PC-3 (cell line): ENCODE data around the gene RAB18. TPM values are rescaled to one million over a fixed set of nuclear protein-coding genes. Genes with fewer than 3 reads are reported as not detected.

Experiments used
- ATAC-seq: fragments of 200-7000 bp; cut with Tn5 transposase; 2 replicates; pipeline ENCODE4 v1.9.1; 2020; ENCODE audit warnings: mild to moderate bottlenecking, moderate library complexity
- BruUV-seq: library from RNA; stranded (reverse); fragments of 400-500 nt; replicated peaks from 2 replicates; lab custom pipeline; 2021; lab: Mats Ljungman, UMichigan
- CTCF ChIA-PET: fragments of 300-600 bp; sonication (Branson Sonifier 250); formaldehyde crosslinking; loops from one replicate; lab custom pipeline; 2022; ENCODE audit warnings: antibody characterized with exemption; lab: Charles Lee
- POLR2A ChIA-PET: fragments of 300-600 bp; sonication (Branson Sonifier 250); formaldehyde crosslinking; loops from one replicate; lab custom pipeline; 2022; ENCODE audit warnings: antibody characterized with exemption; ENCODE audit not compliant: unreplicated experiment; lab: Charles Lee
- DNase-seq: peaks from one replicate; pipeline ENCODE4 v3.0.0-alpha.2; 2015
- H2AFZ ChIP-seq: fragments of 300-600 bp; sonication (generic); 2 replicates; pipeline ENCODE4 v1.6.0; 2016; ENCODE audit warnings: antibody characterized with exemption, low read length
- H3F3A ChIP-seq: fragments of 300-600 bp; sonication (generic); one replicate; pipeline ENCODE4 v1.6.0; 2017; ENCODE audit warnings: antibody characterized with exemption, low read length, control low read depth, mild to moderate bottlenecking; ENCODE audit not compliant: unreplicated experiment
- H3K27ac ChIP-seq: fragments of 300-600 bp; sonication (generic); 2 replicates; pipeline ENCODE4 v1.5.1; 2016; ENCODE audit warnings: mild to moderate bottlenecking, low read length
- H3K27me3 ChIP-seq: fragments of 300-600 bp; sonication (generic); 2 replicates; pipeline ENCODE4 v1.6.1; 2016; ENCODE audit warnings: low read length, mixed read lengths
- H3K36me3 ChIP-seq: fragments of 300-600 bp; sonication (generic); 2 replicates; pipeline ENCODE4 v1.6.1; 2016; ENCODE audit warnings: low read depth, mixed run types, low read length, mixed read lengths
- H3K4me1 ChIP-seq: fragments of 300-600 bp; sonication (generic); 2 replicates; pipeline ENCODE4 v1.5.1; 2016; ENCODE audit warnings: low read length; ENCODE audit not compliant: insufficient read depth
- H3K4me2 ChIP-seq: fragments of 300-600 bp; sonication (generic); 2 replicates; pipeline ENCODE4 v1.6.0; 2016; ENCODE audit warnings: low read length
- H3K4me3 ChIP-seq: fragments of 300-600 bp; sonication (generic); 2 replicates; pipeline ENCODE4 v1.5.1; 2016; ENCODE audit warnings: mild to moderate bottlenecking, low read length, mixed read lengths
- H3K79me2 ChIP-seq: fragments of 300-600 bp; sonication (generic); 2 replicates; pipeline ENCODE4 v1.6.1; 2017; ENCODE audit warnings: low read length, mixed read lengths
- H3K9ac ChIP-seq: fragments of 300-600 bp; sonication (generic); 2 replicates; pipeline ENCODE4 v1.6.0; 2016; ENCODE audit warnings: mild to moderate bottlenecking, low read length
- H3K9me2 ChIP-seq: fragments of 300-600 bp; sonication (generic); replicated peaks from 2 replicates; pipeline ENCODE4 v1.6.1; 2016; ENCODE audit warnings: mixed run types, low read length, mixed read lengths
- H3K9me3 ChIP-seq: fragments of 300-600 bp; sonication (generic); 2 replicates; pipeline ENCODE4 v1.6.1; 2016; ENCODE audit warnings: low read length, mixed read lengths
- H4K20me1 ChIP-seq: fragments of 300-600 bp; sonication (generic); 2 replicates; pipeline ENCODE4 v1.6.1; 2016; ENCODE audit warnings: low read length, mixed read lengths
- EZH2 ChIP-seq: fragments of 300-600 bp; sonication (generic); IDR thresholded peaks from one replicate; pipeline ENCODE4 v1.6.1; 2017; ENCODE audit warnings: antibody characterized with exemption, mild to moderate bottlenecking, low read length; ENCODE audit not compliant: unreplicated experiment
- EZH2phosphoT487 ChIP-seq: fragments of 300-600 bp; sonication (generic); IDR thresholded peaks from 2 replicates; pipeline ENCODE4 v1.6.1; 2018; ENCODE audit warnings: mild to moderate bottlenecking, antibody characterized with exemption, low read length, borderline replicate concordance
- intact Hi-C: fragments of 100-400 bp; cut with micrococcal nuclease; formaldehyde crosslinking; loops from 2 replicates; pipeline ENCODE4 v1.9.0; 2023
- total RNA-seq: library from RNA; depleted of rRNA; stranded (reverse); fragments of >200 nt; gene quantifications from 2 replicates; pipeline ENCODE4 v1.2.3, GENCODE V29; 2014; rRNA removed
- TF ChIP-seq, protein P1 (sequence below): fragments of 300-600 bp; sonication (generic); conservative IDR thresholded peaks from 2 replicates; pipeline ENCODE4 v1.5.1; 2017; ENCODE audit warnings: antibody characterized with exemption, low read depth, mild to moderate bottlenecking, low read length

Gene RAB18
- total RNA-seq, 1 experiment from 2014 or later = 32.0 TPM

DNA sequence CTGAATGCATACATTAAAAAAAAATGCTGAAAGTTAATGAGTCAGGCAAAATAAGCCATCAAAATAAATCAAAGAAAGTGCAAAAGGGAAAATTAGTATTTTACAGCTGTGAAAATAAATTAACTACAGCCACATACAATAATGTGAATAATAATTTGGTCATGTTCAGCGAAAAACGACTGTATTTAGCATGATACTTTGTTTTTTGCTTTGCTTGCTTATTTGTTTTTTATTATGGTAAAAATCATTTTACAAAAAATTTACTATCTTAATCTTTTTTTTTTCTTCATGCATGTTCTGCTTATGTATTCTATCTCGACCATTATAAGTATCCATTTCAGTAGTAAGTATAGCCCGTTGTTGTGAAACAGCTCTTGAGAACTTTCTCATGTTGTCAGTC, 77.1 kb downstream of the RAB18 start:
- CTCF ChIA-PET = no interaction called here
- intact Hi-C loops = no loop called here

DNA sequence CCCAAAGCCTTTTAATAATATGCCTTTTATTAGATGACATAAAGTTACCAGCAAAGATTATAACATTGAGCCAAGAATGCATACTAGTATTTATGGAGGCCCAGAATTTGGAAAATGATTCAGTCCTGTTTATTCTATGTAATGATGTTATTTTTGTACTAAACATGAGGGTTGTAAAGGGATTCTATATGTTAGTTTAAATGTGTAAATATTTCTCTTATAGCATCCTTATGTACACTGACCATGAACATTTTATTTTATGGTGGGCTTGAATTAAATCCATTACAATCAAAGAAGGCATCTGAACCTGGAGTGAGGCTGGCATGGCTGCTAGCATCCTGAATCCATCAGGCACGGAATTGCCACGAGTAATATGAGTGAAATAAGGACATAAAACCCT, 80.2 kb downstream of the RAB18 start:
- Histone ChIP-seq H4K20me1 (no peaks in the 10 kb centered on the region), H3K4me1 (no peaks in the 10 kb centered on the region), H3F3A (no peaks in the 10 kb centered on the region), H3K4me2 (no peak overlapping the region), H3K27me3 (no peaks in the 10 kb centered on the region), H3K9me3 (no peaks in the 10 kb centered on the region), H3K4me3 (no peak overlapping the region), H3K36me3 (no peaks in the 10 kb centered on the region), H2AFZ (no peak overlapping the region), H3K27ac (no peak overlapping the region), H3K79me2 (no peaks in the 10 kb centered on the region), H3K9ac (no peak overlapping the region), H3K9me2 (no peaks in the 10 kb centered on the region)
- intact Hi-C loops = no loop called here
- POLR2A ChIA-PET = no interaction called here
- BruUV-seq = no TSS peak
- TF ChIP-seq EZH2 = no peak
- TF ChIP-seq, protein P1, sequence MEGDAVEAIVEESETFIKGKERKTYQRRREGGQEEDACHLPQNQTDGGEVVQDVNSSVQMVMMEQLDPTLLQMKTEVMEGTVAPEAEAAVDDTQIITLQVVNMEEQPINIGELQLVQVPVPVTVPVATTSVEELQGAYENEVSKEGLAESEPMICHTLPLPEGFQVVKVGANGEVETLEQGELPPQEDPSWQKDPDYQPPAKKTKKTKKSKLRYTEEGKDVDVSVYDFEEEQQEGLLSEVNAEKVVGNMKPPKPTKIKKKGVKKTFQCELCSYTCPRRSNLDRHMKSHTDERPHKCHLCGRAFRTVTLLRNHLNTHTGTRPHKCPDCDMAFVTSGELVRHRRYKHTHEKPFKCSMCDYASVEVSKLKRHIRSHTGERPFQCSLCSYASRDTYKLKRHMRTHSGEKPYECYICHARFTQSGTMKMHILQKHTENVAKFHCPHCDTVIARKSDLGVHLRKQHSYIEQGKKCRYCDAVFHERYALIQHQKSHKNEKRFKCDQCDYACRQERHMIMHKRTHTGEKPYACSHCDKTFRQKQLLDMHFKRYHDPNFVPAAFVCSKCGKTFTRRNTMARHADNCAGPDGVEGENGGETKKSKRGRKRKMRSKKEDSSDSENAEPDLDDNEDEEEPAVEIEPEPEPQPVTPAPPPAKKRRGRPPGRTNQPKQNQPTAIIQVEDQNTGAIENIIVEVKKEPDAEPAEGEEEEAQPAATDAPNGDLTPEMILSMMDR = no peak
- no peak for TF ChIP-seq EZH2phosphoT487
- DNase-seq (no peak), ATAC-seq (no peak)
- CTCF ChIA-PET = no interaction called here

More for the DNA sequence above, 77.1 kb downstream of the RAB18 start:
- Histone ChIP-seq H4K20me1 (no peaks in the 10 kb centered on the region), H3K4me2 (no peak overlapping the region), H3K79me2 (no peaks in the 10 kb centered on the region), H3K9me3 (no peaks in the 10 kb centered on the region), H2AFZ (no peak overlapping the region), H3K36me3 (no peaks in the 10 kb centered on the region), H3K9ac (no peak overlapping the region), H3K9me2 (no peaks in the 10 kb centered on the region), H3K27me3 (no peaks in the 10 kb centered on the region), H3K4me1 (no peaks in the 10 kb centered on the region), H3K27ac (no peak overlapping the region), H3F3A (no peaks in the 10 kb centered on the region), H3K4me3 (no peak overlapping the region)
- POLR2A ChIA-PET = no interaction called here
- no peak for TF ChIP-seq EZH2phosphoT487
- no peak for TF ChIP-seq EZH2
- TF ChIP-seq, protein P1 = no peak
- no peak for ATAC-seq
- DNase-seq = no peak
- no TSS peak for BruUV-seq

Other genes with a start within 250 kb of the RAB18 start
- 2.6 and 3.5 TPM in 2 replicates for gene MKX, start 241.5 kb downstream of the RAB18 start, total RNA-seq